HK-2 (cell line): ENCODE results near the gene PPP1R37.

Experiments
- DNase-seq: peaks from one replicate; pipeline ENCODE4 v3.0.0-alpha.2; 2018; ENCODE audit not compliant: unreplicated experiment

Gene PPP1R37

DNA sequence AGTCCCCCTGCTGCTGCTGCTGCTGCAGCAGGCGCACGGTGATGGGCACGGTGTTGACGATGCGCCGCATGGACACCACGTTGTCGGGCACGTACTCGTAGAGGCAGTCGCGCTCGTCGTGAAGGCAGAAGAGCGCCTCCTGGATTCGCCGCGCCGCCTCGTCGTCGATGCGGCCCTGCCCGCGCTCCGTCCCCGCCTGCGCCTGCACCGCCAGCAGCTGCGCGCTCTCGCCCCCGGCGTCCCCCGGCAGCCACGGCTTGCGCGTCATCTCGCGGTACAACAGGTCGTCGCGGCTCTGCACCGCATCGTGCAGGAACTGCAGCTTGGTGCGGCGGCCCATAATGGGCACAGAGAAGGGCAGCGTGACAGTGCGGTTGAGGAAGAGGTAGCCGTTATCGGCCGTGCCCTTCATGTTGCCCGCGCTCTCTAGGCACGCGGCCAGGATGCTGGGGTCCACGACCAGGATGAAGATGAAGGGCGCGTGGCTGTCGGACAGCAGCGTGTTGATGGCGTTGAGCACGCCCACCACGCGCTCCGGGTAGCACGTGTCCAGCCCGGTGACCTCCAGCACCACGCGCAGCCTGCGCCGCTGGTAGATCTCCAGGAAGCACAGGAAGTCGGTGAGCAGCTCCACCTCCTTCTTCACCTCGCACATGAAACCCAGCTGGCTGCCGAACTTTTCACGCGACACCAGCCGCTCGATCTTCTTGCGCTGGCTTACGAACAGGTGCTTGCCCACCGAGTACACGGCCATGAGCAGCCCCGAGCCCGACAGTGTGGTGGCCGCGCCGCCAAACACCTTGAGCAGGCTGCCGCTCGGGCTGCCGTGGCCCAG is 59.7 kb downstream of the PPP1R37 start:
- DNase-seq: peak; percentile 70

DNA sequence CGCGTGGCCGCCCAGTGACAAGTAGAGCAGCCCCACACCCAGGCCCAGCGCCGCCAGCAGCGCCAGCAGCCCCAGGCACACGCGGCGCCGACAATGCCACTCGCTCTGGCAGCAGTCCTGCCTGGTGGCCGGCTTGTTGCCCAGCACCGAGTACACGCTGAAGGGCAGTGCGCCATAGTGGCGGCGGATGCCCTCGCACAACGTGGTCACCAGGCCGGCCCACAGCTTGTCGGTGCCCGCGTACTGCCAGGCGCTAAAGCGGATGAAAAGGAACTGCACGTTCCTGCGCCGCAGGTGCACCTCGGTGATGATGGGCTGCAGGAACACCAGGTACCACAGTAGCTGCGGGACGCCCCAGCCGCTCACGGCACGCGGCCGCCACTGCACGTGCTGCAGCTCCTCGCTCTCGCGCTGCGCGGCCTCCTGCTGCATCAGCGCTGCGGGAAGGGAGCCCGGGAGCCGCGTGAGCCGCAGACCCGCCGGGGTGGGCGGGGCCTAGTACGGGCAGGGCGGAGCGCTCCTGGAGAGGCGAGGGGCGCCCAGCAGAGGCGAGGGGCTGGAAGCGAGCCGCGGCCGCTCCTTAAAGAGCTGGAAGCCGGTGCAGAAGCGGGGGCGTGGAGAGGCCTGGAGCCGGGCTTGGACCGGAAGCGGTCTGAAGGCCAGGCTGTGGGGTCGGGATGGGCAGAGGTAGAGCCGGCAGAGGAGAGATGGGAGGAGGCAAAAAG is 60.5 kb downstream of the PPP1R37 start:
- DNase-seq: peak; percentile 73

- peak; percentile 91 for DNase-seq
Observed at GRCh38 chr19:45154064-45154827, 61.3 kb downstream of the PPP1R37 start.

- no peak for DNase-seq
Observed at GRCh38 chr19:45156011-45156630, 63.1 kb downstream of the PPP1R37 start.

DNA sequence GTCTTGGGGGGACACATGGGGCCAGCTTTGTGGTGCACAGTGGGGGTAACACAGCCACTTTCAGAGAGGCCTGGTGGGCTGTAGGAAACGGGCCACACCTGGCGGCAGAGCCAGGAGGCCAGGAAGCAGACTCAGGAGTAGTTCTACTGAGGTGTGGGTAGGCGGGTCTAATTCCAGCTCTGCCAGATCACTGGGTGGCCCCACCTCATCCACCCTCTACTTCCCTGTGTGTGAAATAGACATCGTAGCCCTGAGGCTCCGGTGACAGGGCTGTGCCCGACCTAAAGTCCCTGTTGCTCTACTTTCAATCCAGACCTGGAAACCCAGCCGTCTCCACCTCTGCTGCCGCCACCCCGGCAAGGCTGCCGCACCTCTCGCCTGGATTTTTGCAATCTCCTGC is 63.8 kb downstream of the PPP1R37 start:
- no peak for DNase-seq

- DNase-seq: no peak
Observed at GRCh38 chr19:45158503-45159209, 65.7 kb downstream of the PPP1R37 start.

DNA sequence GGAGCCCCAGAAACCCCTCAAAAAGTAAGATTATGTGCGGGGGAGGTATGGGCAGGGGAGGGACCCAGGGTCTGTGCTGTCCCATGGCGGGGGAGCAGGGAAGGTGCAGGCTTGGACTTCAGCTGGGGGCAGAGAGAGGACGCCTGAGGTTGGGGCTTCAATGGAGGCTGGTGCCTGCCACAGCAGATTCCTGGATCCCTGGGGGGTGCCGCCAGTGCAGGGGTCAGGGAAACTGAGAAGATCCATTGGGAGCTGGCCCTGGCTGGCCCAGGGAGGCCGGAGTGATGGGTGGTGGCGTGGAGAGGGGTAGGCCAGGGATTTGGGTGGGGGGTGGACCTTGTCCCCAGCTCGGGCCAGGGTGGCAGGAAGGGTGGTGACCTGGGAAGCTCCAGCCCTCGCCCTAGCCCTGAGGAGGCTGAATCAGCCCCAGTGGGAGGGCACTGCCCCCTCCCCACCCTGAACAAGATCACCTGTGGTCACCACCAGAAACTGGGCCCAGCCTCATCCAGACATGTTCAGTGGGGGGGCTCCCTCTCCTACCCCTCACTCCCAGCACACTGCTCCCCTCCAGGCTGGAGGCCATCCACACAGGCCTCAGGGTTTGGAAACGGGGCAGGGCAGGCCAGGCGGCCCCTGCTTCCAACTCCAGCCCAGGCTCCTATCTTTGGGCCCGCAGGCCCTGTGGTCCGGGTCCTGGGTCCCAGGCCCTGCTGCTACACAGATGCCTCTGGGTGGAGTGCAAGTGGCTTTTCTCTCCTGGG is 66.4 kb downstream of the PPP1R37 start:
- DNase-seq: no peak

DNA sequence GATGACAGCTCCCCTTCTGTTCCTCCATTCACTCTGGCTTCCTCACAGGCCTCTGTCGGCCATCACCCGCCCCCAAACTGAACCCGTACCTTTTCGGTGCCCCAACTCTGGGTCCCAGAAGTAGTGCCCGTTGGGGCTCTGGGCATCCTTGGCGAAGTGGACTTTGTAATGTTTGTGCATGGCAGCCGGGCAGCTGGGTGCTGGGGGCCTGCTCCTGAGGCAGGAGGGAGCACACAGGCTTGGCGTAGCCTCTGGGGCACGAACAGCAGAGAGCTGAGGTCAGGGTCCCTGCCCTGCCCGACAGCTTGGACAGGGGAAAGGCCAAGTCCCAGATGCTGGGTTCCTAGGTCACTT is 67.0 kb downstream of the PPP1R37 start:
- DNase-seq: no peak

DNA sequence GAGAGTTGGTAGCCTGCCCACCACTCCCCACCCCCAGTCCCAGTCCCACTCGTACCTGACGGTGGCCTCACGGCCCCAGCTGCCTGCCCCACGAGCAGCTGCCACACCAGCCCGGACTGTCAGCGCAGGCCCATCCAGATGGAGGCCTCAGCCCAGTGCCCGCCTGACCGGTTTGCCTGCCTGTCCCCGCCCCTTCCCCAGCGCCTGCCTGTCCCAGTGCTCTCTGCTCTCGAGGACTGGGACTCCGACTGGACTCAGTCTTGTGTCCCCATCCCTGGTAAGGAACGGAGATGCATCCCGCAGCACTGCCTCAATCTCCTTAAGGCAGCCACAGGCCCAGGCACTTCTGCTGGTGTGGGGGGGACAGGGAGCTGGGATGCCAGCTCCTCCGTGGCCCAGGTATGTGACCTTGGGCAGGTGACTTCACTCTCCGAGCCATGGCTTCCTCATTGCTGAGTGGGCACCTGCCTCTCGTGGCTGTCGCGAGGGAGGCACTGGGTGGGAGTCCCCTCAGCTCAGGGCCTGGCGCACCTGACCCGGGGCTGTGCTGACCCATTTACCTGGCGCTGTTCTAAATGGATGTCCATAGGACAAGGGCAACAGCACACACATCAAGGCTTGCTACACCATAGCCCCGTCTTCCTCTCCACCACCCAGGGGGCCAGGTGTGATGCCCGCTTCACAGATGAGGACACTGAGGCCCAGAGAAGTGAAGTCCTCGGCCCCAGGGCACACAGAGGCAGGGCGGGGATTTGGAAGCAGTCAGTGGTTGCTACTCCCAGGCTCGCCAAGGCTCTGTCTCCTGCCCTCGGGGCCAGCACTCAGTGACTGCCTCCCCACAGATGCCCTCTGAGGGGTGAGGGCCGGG is 68.1 kb downstream of the PPP1R37 start, which contains the start of gene NKPD1:
TSS of gene NKPD1 (minus strand) at position 113 of the 868 bp plus-strand sequence. CDS start 832 bp downstream, outside the sequence.
- no peak for DNase-seq

GRCh38 chr19:45161738-45162607 is 69.0 kb downstream of the PPP1R37 start:
- no peak for DNase-seq

GRCh38 chr19:45162608-45163143 is 69.7 kb downstream of the PPP1R37 start:
- no peak for DNase-seq

GRCh38 chr19:45163156-45163555 is 70.2 kb downstream of the PPP1R37 start:
- no peak for DNase-seq

DNA sequence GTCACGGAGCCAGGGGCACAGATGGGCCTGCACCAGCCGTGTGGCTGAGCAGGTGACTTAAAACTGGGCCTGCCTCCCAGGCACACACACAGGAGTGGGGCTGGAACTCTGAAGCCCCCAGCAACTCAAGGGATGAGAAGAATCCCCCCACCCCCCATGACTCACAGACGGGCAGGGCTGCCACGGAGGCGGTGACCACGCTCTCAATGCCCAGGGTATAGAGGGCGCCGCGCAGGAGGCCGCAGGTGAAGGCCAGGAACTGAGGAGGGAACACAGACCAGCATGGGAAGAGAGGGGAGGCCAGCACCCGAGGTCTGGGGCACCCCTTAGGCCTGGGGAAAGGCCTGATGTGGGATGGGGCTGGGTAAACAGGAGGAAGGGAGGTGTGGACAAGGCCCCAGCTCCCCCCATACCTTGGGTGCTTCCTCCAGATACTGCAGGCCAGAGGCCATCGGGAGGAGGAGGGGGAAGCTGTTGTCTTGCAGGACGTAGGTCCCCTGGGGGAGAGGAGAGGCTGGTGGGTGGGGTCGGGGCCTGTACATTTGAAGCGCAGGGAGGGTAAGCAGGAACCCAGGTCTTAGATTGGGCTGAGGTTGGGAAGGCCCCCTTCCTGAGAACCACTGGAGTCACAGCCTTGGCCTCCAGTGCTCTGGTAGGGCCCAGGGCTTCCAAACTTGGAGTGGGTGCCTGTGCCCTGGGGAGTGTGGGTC is 70.9 kb downstream of the PPP1R37 start:
- no peak for DNase-seq

DNA sequence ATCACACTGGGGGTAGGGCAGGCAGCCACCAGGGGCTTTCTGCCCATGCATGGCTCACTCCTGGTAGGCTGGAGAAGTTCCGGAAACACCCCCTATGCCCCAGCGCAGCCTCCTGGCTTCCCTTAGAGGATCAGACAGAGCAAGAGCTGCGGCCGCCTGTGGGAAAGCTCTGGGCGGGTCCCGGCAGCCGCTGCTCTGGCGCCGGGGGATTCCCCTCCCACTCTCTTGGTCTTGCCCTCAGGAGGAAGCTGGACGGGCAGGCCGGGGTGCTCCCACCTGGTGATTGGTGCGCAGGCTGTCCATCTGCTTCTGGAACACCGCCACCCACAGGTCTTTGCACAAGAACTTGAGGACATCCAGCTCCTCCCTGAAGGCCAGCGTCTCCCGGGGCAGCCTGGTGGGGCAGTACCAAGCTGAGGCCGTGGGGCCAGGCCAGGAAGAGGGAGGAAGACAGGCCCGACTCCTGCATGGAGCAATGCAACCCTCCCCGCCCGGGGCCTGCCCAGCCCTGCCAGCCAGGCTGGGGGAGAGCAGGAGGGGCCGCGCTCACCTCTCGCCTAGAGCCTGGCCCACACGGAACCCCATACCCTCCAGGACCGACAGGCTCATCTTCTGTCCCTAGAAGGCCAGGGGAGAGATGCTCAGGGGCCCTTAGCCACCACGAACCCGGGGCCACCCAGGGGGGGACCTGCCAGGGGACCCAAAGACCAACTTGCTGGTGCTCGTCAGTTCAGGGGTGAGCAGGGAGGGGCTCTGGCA is 71.8 kb downstream of the PPP1R37 start:
- DNase-seq: peak; percentile 95

- DNase-seq: no peak
Observed at GRCh38 chr19:45166723-45167252, 73.8 kb downstream of the PPP1R37 start.

DNA sequence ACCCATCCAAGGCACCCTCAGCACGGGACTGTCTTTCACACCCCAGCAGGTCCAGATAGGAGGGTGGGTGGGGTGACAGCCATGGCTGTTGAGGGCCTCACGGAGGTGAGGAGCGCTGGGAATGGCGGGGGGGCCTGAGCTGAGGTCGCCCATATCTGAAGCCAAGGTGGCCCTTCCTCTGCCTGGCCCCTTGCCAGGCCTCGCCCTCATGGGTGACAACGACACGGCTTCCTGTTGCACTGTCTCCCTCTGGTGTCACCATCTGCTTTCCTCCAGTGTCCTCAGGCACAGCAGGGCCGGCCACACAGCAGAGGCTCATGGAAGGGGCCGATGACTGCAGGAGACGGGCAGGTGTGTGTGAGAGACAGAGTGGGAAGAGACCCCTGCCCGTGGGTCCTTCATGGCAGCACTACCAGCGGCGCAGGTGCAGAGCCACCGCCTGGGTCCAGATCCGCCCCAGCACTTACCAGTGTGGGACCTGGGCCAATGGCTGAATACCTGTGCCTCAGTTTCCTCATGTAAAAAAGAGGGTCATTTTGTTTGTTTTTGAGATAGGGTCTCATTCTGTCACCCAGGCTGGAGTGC is 75.9 kb downstream of the PPP1R37 start:
- DNase-seq: no peak
